Right lobe of liver (tissue), 6 donors: ENCODE data around the gene IER2. TPM values are rescaled to one million over a fixed set of nuclear protein-coding genes. Genes with fewer than 3 reads are reported as not detected.

Source experiments
- ATAC-seq, 4 donors: fragments of 200-7000 bp; cut with Tn5 transposase; one replicate each; pipeline ENCODE4 v1.9.1; 2020; ENCODE audit warnings: mild to moderate bottlenecking in 4 of 4, moderate library complexity in 4 of 4
- DNase-seq, 3 donors: peaks; one replicate each; pipeline ENCODE4 v3.0.0-alpha.2; 2020
- H3K27ac ChIP-seq, 3 donors: fragments of 200-600 bp; one replicate each; pipeline ENCODE4 v1.8.0; 2022
- H3K27me3 ChIP-seq, 2 donors: fragments of 200-600 bp; one replicate each; pipeline ENCODE4 v1.8.0; 2022
- H3K36me3 ChIP-seq, 4 donors: fragments of 200-600 bp; sonication (generic) in 1 of 4; one replicate each; pipeline versions ENCODE4 v1.5.1 to v1.8.0; 2017 to 2022; ENCODE audit warnings: control low read depth in 1 of 4
- H3K4me1 ChIP-seq, 4 donors: fragments of 200-600 bp; sonication (generic) in 1 of 4; one replicate each; pipeline versions ENCODE4 v1.5.1 to v1.8.0; 2017 to 2022; ENCODE audit warnings: control low read depth in 1 of 4
- H3K4me3 ChIP-seq, 3 donors: fragments of 200-600 bp; one replicate each; pipeline ENCODE4 v1.8.0; 2022
- H3K9me3 ChIP-seq, 4 donors: fragments of 200-600 bp; sonication (generic) in 1 of 4; one replicate each; pipeline versions ENCODE4 v1.5.1 to v1.8.0; 2017 to 2022; ENCODE audit warnings: control low read depth in 1 of 4
- POLR2A ChIP-seq: fragments of 450-650 bp; IDR thresholded peaks from one replicate; pipeline ENCODE4 v1.6.1; 2017; ENCODE audit warnings: antibody characterized with exemption, mild to moderate bottlenecking
- WGBS: methylation state at CpG from one replicate; pipeline ENCODE4 v1.1.6; 2018; ENCODE audit warnings: low coverage, low lambda C conversion rate; ENCODE audit not compliant: insufficient coverage; ENCODE audit errors: missing lambda C conversion rate; 5-methylcytosine and 5-hydroxymethylcytosine counted together
- intact Hi-C, 2 donors: fragments of 100-400 bp; cut with DNase I; formaldehyde crosslinking; loops; one replicate each; pipeline versions ENCODE4 v1.11.2 to v1.14.1; 2022
- total RNA-seq, 6 experiments: library from RNA; depleted of rRNA in 2 of 6; stranded (reverse); fragments of >200 nt in 2 of 6; fragmentation: NEBNext Ultra II Directional in 3 of 6; extraction: Animal tissue kit (Norgen Biotek cat#: 25700) in 3 of 6; gene quantifications; one replicate each; pipeline versions ENCODE4 v1.1.0 to v1.2.4, GENCODE V29; 2016 to 2023
- TF ChIP-seq, protein P1 (sequence below), 4 donors: fragments of 200-600 bp in 3 of 4; fragments of 450-650 bp in 1 of 4; IDR thresholded peaks; one replicate each; pipeline versions ENCODE4 v1.5.1 to v1.8.0; 2016 to 2022; ENCODE audit warnings: antibody characterized with exemption in 4 of 4, mild to moderate bottlenecking in 2 of 4
- donor health status: DM: no; HTN: yes; CAD: no.
- donor health status: DM: no; HTN: no; CAD: no.
- donor health status: DM: no; HTN: no; CAD: no.
- donor health status: DM: no; HTN: yes; CAD: no.
- donor health status: DM: no; HTN: yes; CAD: no.

IER2 gene
- total RNA-seq, 6 experiments from 2014 or later: 19.1 to 86.6 (median 23.8) TPM

DNA sequence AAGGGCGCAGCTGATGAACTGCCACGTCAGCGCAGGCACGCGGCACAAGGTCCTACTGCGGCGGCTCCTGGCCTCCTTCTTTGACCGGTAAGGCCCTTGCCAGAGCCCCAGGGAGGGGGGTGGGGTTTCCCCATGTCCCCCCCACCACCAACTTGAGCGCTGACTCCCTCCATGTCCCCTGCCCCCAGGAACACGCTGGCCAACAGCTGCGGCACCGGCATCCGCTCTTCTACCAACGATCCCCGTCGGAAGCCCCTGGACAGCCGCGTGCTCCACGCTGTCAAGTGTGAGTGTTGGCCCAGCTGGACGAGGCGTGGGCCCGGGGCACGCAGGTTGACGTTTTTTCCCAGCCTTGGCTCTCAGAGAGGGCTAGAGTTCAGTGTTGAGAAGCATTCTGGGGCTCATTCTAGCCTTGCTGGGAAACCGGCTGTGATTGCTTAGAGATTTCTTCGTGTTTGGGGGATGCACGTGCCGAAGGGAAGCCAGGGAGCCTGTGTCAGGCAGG is 12.9 kb upstream of the IER2 start:
- ATAC-seq (no peak), DNase-seq (no peak)
- Histone ChIP-seq H3K27ac (no peak overlapping the region), H3K4me3 (no peak overlapping the region), H3K9me3 (no peaks in the 10 kb centered on the region), H3K4me1 (no peaks in the 10 kb centered on the region), H3K36me3 (peaks cover 0 to 22% (median 5%) of the 10 kb centered on the region in 4 donors), H3K27me3 (no peaks in the 10 kb centered on the region)
- WGBS: 40% methylated on average over 1 of the region's 28 CpGs
- intact Hi-C loops: no loop called here
- no peak for TF ChIP-seq POLR2A
- TF ChIP-seq, protein P1, sequence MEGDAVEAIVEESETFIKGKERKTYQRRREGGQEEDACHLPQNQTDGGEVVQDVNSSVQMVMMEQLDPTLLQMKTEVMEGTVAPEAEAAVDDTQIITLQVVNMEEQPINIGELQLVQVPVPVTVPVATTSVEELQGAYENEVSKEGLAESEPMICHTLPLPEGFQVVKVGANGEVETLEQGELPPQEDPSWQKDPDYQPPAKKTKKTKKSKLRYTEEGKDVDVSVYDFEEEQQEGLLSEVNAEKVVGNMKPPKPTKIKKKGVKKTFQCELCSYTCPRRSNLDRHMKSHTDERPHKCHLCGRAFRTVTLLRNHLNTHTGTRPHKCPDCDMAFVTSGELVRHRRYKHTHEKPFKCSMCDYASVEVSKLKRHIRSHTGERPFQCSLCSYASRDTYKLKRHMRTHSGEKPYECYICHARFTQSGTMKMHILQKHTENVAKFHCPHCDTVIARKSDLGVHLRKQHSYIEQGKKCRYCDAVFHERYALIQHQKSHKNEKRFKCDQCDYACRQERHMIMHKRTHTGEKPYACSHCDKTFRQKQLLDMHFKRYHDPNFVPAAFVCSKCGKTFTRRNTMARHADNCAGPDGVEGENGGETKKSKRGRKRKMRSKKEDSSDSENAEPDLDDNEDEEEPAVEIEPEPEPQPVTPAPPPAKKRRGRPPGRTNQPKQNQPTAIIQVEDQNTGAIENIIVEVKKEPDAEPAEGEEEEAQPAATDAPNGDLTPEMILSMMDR (IDR thresholded peaks at IDR 0.05): no peak

DNA sequence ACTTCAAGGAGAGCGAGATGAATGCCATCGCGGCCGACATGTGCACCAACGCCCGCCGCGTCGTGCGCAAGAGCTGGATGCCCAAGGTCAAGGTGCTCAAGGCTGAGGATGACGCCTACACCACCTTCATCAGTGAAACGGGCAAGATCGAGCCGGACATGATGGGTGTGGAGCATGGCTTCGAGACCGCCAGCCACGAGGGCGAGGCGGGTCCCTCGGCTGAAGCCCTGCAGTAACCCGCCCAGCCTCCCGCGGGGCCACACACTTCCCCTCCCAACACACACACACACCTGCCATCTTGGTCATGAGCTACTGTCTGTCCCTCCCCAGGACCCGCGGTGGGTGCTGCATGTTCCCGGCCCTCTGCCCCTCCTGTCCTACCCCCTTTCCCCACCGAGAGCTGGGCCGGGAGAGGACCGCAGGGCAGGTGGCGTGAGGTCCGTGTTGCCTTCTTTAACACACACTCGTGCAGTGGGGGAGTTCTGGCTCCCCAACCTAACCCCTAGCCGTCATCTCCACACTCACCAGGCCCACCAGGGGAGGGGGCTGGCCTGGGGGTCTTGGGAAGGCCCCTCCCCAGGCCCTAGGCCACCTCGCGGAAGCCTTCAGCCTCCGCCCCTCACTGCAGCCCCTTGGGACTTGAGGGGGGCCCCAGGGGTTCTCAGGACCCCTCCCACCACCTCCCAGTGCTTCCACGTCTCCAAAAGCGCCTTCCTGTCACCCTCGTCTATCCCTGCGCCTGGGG is 11.9 kb upstream of the IER2 start:
- Histone ChIP-seq H3K27me3 (no peaks in the 10 kb centered on the region), H3K9me3 (no peaks in the 10 kb centered on the region), H3K36me3 (peaks cover 0 to 22% (median 5%) of the 10 kb centered on the region in 4 donors), H3K4me1 (no peaks in the 10 kb centered on the region), H3K27ac (no peak overlapping the region), H3K4me3 (no peak overlapping the region)
- 77% methylated on average over 3 of the region's 40 CpGs for WGBS
- DNase-seq: no peak
- intact Hi-C loops: no loop called here
- no peak for TF ChIP-seq POLR2A
- TF ChIP-seq, protein P1 (IDR thresholded peaks at IDR 0.05): no peak
- no peak for ATAC-seq

DNA sequence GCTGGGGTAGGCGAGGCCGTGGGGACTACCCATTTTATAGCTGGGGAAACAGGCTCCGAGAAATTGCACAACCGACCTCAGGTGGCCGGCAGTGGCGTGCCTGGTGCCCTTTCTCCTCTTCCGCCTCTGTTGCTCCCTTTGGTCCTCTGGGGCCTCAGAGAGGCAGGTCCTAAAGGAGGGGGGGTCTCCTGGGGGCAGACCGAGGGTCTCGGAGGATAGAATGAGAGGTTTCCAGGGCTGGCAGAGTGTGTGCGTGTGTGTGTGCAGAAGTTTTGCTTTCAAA is 11.4 kb upstream of the IER2 start:
- no peak overlapping the region for H3K27ac ChIP-seq
- intact Hi-C loops: no loop called here
- TF ChIP-seq POLR2A: no peak
- TF ChIP-seq, protein P1 (IDR thresholded peaks at IDR 0.05): no peak
- DNase-seq: no peak
- no peaks in the 10 kb centered on the region for H3K4me1 ChIP-seq
- H3K27me3 ChIP-seq: no peaks in the 10 kb centered on the region
- no peaks in the 10 kb centered on the region for H3K9me3 ChIP-seq
- no peak overlapping the region for H3K4me3 ChIP-seq
- ATAC-seq: peak in 1 of 4 donors; percentile 17
- peaks cover 0 to 22% (median 5%) of the 10 kb centered on the region in 4 donors for H3K36me3 ChIP-seq
- WGBS: 28% methylated on average over 6 of the region's 10 CpGs

DNA sequence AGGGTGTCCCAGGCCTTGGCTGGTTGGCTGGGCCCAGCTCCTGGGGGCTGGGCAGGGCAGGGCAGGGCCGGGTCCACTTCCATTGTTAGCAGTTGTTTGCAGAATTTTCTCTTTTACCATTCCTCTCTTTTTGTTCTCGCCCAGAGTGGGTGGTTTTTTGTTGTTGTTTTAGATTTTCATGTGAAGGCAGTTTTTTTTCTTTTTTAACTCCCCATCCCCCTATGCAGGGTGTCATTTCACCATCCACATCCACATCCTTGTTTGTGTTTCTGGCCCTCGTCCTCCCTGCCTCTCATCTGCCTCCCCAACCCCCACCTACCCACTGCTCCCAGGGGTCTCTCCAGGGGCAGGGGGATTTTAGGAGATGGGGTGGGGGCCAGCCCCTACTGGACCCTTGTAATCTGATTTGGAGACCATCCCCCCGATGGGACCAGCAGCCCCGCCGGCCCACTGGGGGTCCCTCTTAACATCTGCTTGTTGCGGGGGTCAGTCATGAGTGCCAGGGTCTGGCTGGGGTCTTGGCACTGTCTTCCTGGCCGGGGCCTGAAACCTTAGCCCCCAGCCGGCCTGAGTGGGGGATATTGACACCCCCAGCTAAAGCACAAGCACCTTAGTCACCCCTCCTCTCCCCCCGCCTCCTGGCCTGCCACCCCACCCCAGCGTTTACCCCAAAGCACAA is 10.4 kb upstream of the IER2 start:
- DNase-seq (no peak), ATAC-seq (no peak)
- no peaks in the 10 kb centered on the region for H3K27me3 ChIP-seq
- no peaks in the 10 kb centered on the region for H3K9me3 ChIP-seq
- H3K27ac ChIP-seq: no peak overlapping the region
- no peaks in the 10 kb centered on the region for H3K4me1 ChIP-seq
- peaks cover 0 to 31% (median 7%) of the 10 kb centered on the region in 4 donors for H3K36me3 ChIP-seq
- 48% methylated on average over 4 of the region's 11 CpGs for WGBS
- intact Hi-C loops: no loop called here
- TF ChIP-seq, protein P1 (IDR thresholded peaks at IDR 0.05): no peak
- no peak for TF ChIP-seq POLR2A
- no peak overlapping the region for H3K4me3 ChIP-seq
